Measurements from ENCODE around the gene TTC3. TPM values are rescaled to one million over a fixed set of nuclear protein-coding genes. Genes with fewer than 3 reads are reported as not detected.
A peak's percentile ranks its signal among the peaks of the same experiment; 100 is the strongest.

Gene TTC3
- total and polyA plus RNA-seq, 10 of the 15 experiments (the other 5 are each of a cell fraction or from before 2014, with no cell fraction given): 23.1 to 94.9 (median 72.7) TPM

DNA sequence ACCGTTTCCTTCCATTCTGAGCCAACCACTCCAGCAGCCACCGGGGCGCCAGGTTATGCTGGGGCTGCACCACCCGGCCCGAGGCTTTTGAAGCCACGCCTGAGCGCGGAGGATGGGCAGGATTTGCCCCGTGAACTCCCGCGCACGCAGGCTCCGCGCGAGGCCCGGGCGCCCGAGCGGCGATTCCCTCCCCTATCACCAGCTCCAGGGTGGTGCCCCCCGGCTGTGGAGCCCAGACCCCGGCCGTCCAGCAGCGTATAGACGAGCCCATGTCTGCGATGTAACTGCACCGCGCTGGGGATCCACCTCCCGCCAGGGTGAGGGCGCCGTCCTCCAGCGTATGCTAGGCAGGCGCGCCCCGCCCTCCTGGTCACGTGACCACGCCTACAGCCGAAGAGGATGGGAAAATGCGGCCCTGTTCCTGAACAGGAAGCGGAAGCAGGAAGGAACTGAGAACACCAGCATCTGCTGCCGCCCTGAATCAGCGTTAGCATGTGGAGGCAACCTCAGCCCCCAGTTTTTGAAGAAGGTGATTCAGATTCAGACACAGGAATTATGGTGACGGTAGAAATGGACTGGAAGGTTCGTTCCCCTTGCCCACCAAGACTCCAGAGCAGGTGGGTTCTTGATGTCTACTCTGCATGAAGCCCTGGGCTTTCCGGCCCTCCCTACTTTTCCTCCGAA lies 148.1 kb downstream of the TTC3 start (continued):
- peak; percentile 77 for TF ChIP-seq ZBTB40 (IDR thresholded peaks at IDR 0.05; ENCODE audit: borderline replicate concordance)
- TF ChIP-seq IRF4 (IDR thresholded peaks at IDR 0.05; ENCODE audit: low read depth, low read length): peak; percentile 70
- TF ChIP-seq, protein P1, sequence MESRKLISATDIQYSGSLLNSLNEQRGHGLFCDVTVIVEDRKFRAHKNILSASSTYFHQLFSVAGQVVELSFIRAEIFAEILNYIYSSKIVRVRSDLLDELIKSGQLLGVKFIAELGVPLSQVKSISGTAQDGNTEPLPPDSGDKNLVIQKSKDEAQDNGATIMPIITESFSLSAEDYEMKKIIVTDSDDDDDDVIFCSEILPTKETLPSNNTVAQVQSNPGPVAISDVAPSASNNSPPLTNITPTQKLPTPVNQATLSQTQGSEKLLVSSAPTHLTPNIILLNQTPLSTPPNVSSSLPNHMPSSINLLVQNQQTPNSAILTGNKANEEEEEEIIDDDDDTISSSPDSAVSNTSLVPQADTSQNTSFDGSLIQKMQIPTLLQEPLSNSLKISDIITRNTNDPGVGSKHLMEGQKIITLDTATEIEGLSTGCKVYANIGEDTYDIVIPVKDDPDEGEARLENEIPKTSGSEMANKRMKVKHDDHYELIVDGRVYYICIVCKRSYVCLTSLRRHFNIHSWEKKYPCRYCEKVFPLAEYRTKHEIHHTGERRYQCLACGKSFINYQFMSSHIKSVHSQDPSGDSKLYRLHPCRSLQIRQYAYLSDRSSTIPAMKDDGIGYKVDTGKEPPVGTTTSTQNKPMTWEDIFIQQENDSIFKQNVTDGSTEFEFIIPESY (IDR thresholded peaks at IDR 0.05): 0 out of 2 replicates have a peak, but pooled peaks have one; percentile 3
- TF ChIP-seq REST (IDR thresholded peaks at IDR 0.05; ENCODE audit: low read depth, low read length): no peak
- peak; percentile 83; the same call in 1 of the 2 replicates for TF ChIP-seq ATF3 (IDR thresholded peaks at IDR 0.05; ENCODE audit: borderline replicate concordance, extremely low read depth, low read depth, low read length)
- no peak for TF ChIP-seq IRF3 (IDR thresholded peaks at IDR 0.05)
- TF ChIP-seq NR2C2 (IDR thresholded peaks at IDR 0.05; ENCODE audit: borderline replicate concordance, control insufficient read depth, insufficient read length, low read depth): no peak
- TF ChIP-seq, protein P2, sequence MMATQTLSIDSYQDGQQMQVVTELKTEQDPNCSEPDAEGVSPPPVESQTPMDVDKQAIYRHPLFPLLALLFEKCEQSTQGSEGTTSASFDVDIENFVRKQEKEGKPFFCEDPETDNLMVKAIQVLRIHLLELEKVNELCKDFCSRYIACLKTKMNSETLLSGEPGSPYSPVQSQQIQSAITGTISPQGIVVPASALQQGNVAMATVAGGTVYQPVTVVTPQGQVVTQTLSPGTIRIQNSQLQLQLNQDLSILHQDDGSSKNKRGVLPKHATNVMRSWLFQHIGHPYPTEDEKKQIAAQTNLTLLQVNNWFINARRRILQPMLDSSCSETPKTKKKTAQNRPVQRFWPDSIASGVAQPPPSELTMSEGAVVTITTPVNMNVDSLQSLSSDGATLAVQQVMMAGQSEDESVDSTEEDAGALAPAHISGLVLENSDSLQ (IDR thresholded peaks at IDR 0.05): peak; percentile 15; the same call in 1 of the 2 replicates
- TF ChIP-seq, protein P3, sequence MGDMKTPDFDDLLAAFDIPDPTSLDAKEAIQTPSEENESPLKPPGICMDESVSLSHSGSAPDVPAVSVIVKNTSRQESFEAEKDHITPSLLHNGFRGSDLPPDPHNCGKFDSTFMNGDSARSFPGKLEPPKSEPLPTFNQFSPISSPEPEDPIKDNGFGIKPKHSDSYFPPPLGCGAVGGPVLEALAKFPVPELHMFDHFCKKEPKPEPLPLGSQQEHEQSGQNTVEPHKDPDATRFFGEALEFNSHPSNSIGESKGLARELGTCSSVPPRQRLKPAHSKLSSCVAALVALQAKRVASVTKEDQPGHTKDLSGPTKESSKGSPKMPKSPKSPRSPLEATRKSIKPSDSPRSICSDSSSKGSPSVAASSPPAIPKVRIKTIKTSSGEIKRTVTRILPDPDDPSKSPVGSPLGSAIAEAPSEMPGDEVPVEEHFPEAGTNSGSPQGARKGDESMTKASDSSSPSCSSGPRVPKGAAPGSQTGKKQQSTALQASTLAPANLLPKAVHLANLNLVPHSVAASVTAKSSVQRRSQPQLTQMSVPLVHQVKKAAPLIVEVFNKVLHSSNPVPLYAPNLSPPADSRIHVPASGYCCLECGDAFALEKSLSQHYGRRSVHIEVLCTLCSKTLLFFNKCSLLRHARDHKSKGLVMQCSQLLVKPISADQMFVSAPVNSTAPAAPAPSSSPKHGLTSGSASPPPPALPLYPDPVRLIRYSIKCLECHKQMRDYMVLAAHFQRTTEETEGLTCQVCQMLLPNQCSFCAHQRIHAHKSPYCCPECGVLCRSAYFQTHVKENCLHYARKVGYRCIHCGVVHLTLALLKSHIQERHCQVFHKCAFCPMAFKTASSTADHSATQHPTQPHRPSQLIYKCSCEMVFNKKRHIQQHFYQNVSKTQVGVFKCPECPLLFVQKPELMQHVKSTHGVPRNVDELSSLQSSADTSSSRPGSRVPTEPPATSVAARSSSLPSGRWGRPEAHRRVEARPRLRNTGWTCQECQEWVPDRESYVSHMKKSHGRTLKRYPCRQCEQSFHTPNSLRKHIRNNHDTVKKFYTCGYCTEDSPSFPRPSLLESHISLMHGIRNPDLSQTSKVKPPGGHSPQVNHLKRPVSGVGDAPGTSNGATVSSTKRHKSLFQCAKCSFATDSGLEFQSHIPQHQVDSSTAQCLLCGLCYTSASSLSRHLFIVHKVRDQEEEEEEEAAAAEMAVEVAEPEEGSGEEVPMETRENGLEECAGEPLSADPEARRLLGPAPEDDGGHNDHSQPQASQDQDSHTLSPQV (IDR thresholded peaks at IDR 0.05): no peak

Data from GM12878 (cell line).